ENCODE results near the gene IQCH. TPM values are rescaled to one million over a fixed set of nuclear protein-coding genes. Genes with fewer than 3 reads are reported as not detected.

The IQCH gene
- polyA plus RNA-seq, 3 donors, result 0.03 TPM; not detected in 2

- Histone ChIP-seq H4K20me1 (ENCODE audit: insufficient read depth, low read length) (no peaks in the 10 kb centered on the region), H2AFZ (ENCODE audit: insufficient read depth, low read depth, low read length, poor library complexity, severe bottlenecking) (peak overlapping the region; percentile 13), H3K79me2 (ENCODE audit: insufficient read depth, low read length) (no peaks in the 10 kb centered on the region), H3K9ac (ENCODE audit: insufficient read depth, low read length, poor library complexity, severe bottlenecking) (no peak overlapping the region), H3K27ac (ENCODE audit: low read depth in 1 of 2, low read length in 2 of 2) (no peak overlapping the region), H3K9me3 (replicated peaks in 1 of 2; ENCODE audit: control insufficient read depth in 1 of 2, insufficient read depth in 1 of 2, low read length in 2 of 2) (no peaks in the 10 kb centered on the region), H3K4me3 (replicated peaks in 1 of 3; ENCODE audit: low read depth in 2 of 3, low read length in 3 of 3) (no peak overlapping the region), H3K36me3 (replicated peaks in 1 of 2; ENCODE audit: control insufficient read depth in 1 of 2, insufficient read depth in 2 of 2, low read length in 2 of 2) (no peaks in the 10 kb centered on the region), H3K4me1 (ENCODE audit: control insufficient read depth in 1 of 2, insufficient read depth in 2 of 2, low read length in 2 of 2) (peaks cover 20 to 25% of the 10 kb centered on the region in 2 donors), H3K27me3 (ENCODE audit: control insufficient read depth in 2 of 2, insufficient read depth in 2 of 2, low read length in 2 of 2) (no peaks in the 10 kb centered on the region), H3K4me2 (replicated peaks; ENCODE audit: extremely low read depth, low read length, poor library complexity, severe bottlenecking) (peak overlapping the region; percentile 1)
- Mint-ChIP-seq H3K4me1 (peaks cover 32% of the 10 kb centered on the region), H3K9me3 (no peaks in the 10 kb centered on the region), H3K27ac (no peak overlapping the region), H3K4me3 (peak overlapping the region in 1 of 2 donors; percentile 36), H3K27me3 (ENCODE audit: low read depth in 3 of 3) (peaks cover 0 to 3% (median 0%) of the 10 kb centered on the region in 3 donors), H3K36me3 (no peaks in the 10 kb centered on the region)
- TF ChIP-seq, protein P1, sequence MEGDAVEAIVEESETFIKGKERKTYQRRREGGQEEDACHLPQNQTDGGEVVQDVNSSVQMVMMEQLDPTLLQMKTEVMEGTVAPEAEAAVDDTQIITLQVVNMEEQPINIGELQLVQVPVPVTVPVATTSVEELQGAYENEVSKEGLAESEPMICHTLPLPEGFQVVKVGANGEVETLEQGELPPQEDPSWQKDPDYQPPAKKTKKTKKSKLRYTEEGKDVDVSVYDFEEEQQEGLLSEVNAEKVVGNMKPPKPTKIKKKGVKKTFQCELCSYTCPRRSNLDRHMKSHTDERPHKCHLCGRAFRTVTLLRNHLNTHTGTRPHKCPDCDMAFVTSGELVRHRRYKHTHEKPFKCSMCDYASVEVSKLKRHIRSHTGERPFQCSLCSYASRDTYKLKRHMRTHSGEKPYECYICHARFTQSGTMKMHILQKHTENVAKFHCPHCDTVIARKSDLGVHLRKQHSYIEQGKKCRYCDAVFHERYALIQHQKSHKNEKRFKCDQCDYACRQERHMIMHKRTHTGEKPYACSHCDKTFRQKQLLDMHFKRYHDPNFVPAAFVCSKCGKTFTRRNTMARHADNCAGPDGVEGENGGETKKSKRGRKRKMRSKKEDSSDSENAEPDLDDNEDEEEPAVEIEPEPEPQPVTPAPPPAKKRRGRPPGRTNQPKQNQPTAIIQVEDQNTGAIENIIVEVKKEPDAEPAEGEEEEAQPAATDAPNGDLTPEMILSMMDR (IDR thresholded peaks at IDR 0.05), result no peak
- intact Hi-C loops (cut with micrococcal nuclease), result no loop called here
- no peak for DNase-seq
- WGBS (ENCODE audit: insufficient coverage), result no CpG with 5 or more reads among the region's 2 CpGs
Observed at GRCh38 chr15:67501177-67501835, 246.7 kb downstream of the IQCH start.

- Mint-ChIP-seq H3K4me1 (peaks cover 37% of the 10 kb centered on the region), H3K27ac (no peak overlapping the region), H3K27me3 (ENCODE audit: low read depth in 3 of 3) (no peaks in the 10 kb centered on the region), H3K36me3 (no peaks in the 10 kb centered on the region), H3K4me3 (peak overlapping the region; percentile 36 to 48), H3K9me3 (no peaks in the 10 kb centered on the region)
- Histone ChIP-seq H3K4me2 (replicated peaks; ENCODE audit: extremely low read depth, low read length, poor library complexity, severe bottlenecking) (peak overlapping the region; percentile 1), H3K27me3 (ENCODE audit: control insufficient read depth in 2 of 2, insufficient read depth in 2 of 2, low read length in 2 of 2) (no peaks in the 10 kb centered on the region), H3K36me3 (replicated peaks in 1 of 2; ENCODE audit: control insufficient read depth in 1 of 2, insufficient read depth in 2 of 2, low read length in 2 of 2) (no peaks in the 10 kb centered on the region), H3K27ac (ENCODE audit: low read depth in 1 of 2, low read length in 2 of 2) (no peak overlapping the region), H3K4me3 (replicated peaks in 1 of 3; ENCODE audit: low read depth in 2 of 3, low read length in 3 of 3) (peak overlapping the region in 2 of 3 experiments; percentile 19 to 20), H2AFZ (ENCODE audit: insufficient read depth, low read depth, low read length, poor library complexity, severe bottlenecking) (peak overlapping the region; percentile 13), H4K20me1 (ENCODE audit: insufficient read depth, low read length) (no peaks in the 10 kb centered on the region), H3K9ac (ENCODE audit: insufficient read depth, low read length, poor library complexity, severe bottlenecking) (no peak overlapping the region), H3K9me3 (replicated peaks in 1 of 2; ENCODE audit: control insufficient read depth in 1 of 2, insufficient read depth in 1 of 2, low read length in 2 of 2) (no peaks in the 10 kb centered on the region), H3K79me2 (ENCODE audit: insufficient read depth, low read length) (no peaks in the 10 kb centered on the region), H3K4me1 (ENCODE audit: control insufficient read depth in 1 of 2, insufficient read depth in 2 of 2, low read length in 2 of 2) (peaks cover 27 to 32% of the 10 kb centered on the region in 2 donors)
- 65% methylated on average over 12 of the region's 13 CpGs for WGBS (ENCODE audit: insufficient coverage)
- intact Hi-C loops (cut with micrococcal nuclease), result no loop called here
- DNase-seq, result no peak
- TF ChIP-seq, protein P1 (IDR thresholded peaks at IDR 0.05), result no peak
Observed at GRCh38 chr15:67501836-67502461, 247.4 kb downstream of the IQCH start.
